Measurements from ENCODE around the gene CARMIL1.
A peak's percentile ranks its signal among the peaks of the same experiment; 100 is the strongest.
"Not testable (repeated sequence)": the region's sequence is repeated elsewhere in the genome, so short reads cannot be mapped to it uniquely, and the experiment has no call there.

The CARMIL1 gene

GRCh38 chr6:25414755-25415154 is 135.6 kb downstream of the CARMIL1 start:
- DNase-seq, result no peak

DNA sequence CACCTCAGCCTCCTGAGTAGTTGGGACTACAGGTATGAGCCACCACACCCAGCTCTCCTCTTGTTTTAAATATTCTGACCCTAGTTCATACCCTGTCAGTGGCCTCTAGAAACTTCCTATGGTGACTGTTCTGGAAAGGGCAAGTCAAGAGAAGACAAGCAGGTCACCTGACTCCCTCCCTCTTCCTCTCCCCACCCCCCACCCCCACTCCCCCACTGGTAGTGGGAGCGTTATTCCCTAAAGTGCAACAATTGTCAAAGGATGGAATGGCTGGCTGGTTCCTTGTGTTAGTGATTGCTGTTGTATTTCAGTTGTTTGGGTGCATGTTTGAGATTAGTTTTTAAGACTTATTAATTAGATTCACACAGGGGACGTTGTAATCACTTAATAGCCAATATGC is 136.1 kb downstream of the CARMIL1 start:
- DNase-seq, result no peak

DNA sequence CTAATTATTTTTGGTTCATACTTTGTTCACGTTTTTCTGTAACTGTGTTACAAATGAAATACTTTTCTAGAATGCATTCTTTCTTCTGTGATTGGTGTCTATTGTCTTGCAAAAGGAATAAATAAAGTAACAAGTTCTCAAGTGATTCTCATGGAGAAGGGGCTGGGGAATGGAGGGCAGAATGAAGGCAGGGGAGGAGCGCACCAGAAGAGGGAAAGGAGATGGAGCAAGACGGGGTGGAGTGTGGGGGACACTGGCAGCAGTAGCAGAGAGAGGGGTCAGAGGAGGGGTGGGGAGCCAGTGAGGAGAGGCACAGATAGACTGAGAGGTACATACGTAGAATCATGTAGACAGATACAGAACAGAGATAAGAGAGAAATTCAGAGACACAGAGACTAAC is 136.5 kb downstream of the CARMIL1 start:
- no peak for DNase-seq

DNA sequence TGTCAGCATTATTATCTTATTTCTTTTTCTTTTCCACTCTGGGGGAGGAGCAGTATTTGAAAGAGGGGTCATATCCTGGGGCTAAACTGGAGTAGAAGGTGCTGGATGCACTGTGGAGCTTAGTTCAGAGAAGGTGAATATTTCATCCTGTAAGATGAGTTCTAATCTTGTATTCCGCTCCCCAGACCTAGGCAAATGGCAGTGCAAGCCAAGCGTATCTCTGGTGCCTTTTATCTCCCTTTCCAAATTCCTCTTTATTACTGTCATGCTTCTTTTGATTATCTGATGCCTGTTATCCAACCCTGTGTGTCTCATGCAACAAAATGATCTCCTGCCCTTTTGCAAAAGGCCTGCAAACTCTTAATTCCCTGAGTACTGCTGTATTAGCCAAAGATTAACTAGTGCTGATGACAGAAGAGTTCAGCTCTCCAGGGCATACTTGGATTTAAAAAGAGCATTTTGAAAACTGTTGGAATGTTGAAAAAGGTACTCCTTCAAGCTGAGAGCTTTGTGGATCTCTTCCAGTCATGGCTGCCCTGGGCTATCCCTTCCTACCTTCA is 138.0 kb downstream of the CARMIL1 start:
- DNase-seq, result no peak

DNA sequence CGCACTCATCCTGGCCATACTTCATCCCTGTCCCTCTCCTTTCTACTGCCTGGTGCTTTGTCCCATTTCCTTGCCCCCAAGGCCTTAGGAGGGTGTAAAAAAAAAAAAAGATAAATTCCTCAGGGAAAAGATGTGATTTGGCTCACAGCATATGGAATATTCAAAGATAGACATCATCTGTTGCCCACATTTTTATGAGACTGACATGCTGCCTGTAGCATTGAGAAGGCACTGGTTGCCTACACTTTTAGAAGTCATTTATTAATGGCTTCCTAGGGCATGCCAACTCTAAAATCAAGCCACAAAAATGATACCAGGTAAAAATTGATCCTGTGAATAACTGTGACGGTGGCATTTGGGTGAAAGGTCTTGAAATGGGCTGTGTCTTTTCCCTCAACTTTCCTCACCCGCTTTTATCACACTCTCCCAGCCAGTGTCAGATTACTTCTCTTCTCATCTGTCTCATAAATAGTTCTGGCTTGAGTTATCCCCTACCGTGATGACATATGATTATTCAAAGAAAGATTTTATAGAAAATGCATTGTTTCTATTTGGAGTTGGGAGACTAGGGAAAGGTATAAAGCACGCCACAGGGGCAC is 139.4 kb downstream of the CARMIL1 start:
- no peak for DNase-seq

DNA sequence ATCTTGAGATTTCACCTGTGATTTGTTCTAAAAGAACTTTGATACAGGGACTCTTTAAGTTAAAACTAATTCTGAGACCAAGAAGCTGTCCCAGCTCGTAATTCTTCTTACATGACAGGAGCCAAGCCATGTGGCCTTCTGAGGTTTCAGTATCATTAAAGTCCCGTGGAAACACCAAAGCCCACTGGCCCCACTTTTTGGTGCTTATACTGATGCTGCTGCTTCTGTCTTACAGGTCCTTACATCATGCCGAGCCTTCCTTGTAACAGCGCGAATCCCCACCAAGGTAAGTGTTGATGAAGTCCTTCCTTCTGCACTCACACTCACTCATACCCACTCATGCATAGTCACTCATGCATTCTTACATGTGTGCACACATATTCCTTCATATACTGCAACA is 140.7 kb downstream of the CARMIL1 start:
- no peak for DNase-seq

DNA sequence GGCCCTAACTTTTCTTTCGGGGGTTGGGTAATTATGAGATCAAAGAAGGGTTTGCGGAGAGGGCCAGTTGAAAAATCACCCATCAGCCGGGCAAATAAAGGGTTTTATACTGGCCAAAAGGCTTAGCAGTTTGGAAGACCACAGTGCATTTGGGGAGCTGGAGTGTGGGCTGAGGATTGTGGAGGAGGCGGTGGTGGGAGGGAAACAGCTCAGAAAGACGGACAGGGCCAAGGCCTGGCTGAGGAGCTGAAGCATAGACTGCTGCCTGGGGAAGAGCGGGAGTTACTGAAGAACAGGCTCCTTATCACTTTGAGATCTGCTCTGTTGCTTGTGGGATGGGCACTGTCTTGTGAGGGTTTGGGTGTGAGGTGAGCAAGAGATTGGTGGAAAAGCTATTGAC is 144.2 kb downstream of the CARMIL1 start:
- no peak for DNase-seq

DNA sequence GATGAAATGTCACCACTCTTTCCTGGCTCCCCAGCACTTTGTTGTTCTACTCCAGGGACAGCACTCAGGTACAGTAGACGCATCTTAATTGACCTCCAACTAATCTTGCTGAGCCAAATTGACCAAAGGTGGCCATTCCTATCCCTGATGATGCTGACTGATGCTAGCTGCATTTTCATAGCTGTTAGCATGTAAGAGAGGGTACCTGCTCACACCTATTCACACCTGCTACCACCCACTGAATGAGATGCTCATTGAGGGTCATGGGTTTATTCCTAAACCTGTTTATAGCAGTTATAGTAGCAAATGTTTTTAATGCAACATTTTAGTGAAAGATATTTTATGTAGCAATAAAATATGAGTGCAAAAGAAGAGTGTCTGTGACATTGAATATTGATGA is 145.1 kb downstream of the CARMIL1 start:
- no peak for DNase-seq

- no peak for DNase-seq
These were observed 148.4 kb downstream of the CARMIL1 start for GRCh38 chr6:25427549-25427948.

DNA sequence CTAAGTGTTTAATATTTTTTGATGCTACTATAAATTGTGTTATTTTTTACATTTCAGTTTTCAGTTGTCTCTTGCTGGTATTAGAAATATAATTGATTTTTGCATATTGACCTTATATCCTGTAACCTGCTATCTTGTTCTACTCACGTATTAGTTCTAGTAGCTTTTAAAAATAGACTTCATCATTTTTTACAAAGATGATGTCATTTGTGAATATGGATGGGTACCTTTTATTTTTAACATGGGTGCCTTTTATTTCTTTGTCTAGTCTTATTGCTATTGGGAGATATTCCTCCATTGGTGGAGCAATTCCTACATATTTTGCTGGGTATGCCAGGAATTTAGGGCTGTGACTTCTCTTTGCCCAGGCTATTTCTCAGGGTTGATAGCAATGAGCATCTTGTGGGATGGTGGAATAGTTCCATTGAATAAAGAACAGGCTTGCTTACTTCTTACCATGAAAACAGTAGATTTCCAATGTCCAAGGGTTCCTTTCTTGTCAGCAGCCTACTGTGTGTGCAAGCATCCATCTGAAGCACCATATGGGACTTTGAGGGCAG is 149.7 kb downstream of the CARMIL1 start:
- no peak for DNase-seq

GRCh38 chr6:25431306-25431974 is 152.3 kb downstream of the CARMIL1 start:
- DNase-seq, result no peak

GRCh38 chr6:25431975-25432307 is 152.8 kb downstream of the CARMIL1 start:
- DNase-seq, result no peak

- DNase-seq, result no peak
These were observed 155.7 kb downstream of the CARMIL1 start for GRCh38 chr6:25434921-25435320.

- no peak for DNase-seq
These were observed 156.3 kb downstream of the CARMIL1 start for GRCh38 chr6:25435416-25435985.

DNA sequence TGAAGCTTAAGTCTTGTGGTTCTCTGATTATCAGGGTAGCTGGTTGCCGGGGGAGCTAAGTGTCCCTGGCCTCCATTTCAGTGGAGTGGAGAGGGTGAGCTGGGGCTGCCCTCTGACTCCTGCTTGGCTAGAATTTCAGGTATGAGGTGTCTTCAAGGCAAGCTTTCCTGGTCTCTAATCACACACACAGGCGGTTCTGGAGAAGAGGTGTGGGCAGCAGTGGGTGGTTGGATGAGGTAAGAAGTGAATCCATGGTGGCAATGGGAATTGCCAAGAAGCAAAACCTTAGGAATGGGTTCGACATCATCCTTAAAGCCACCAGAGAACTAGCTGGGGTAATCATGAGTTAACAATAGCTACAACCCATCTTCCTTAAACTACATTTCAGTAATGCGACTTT is 157.6 kb downstream of the CARMIL1 start:
- DNase-seq, result no peak

GRCh38 chr6:25439368-25439767 is 160.2 kb downstream of the CARMIL1 start:
- DNase-seq, result no peak

DNA sequence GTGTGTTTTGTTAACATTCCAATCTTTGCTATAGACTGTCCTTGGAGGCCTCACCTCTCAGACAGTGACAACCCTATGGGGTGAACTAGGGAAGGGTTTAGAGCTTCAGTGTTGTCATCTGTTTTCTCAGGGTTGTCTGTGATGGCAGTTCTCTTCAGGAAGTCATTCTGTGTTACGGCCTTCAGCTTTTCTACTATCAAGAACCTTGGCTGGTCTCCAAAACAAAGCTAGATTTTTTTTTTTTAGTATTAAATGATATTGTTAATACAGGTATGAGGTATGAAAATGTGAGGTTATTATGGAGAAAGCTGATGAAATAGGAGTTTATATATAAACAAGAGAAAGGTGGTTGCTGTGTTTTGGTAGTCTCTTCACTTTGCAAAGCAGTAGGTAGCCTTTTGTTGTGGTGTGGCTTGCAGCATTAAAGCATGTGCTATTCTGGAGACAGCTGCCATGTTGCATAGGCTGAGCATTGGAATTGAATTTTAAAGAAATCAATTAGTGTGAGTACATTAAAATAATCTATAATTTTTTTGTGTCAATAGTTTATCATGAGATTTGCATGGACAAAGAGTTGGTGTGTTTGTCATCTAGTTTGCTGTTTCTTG is 162.6 kb downstream of the CARMIL1 start:
- no peak for DNase-seq

GRCh38 chr6:25442898-25443297 is 163.7 kb downstream of the CARMIL1 start:
- DNase-seq, result no peak

DNA sequence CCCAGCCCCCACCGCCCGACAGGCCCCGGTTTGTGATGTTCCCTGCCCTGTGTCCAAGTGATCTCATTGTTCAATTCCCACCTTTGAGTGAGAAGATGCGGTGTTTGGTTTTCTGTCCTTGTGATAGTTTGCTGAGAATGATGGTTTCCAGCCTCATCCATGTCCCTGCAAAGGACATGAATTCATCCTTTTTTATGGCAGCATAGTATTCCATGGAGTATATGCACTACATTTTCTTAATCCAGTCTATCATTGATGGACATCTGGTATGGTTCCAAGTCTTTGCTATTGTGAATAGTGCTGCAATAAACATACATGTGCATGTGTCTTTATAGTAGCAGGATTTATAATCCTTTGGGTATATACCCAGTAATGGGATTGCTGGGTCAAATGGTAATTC is 165.3 kb downstream of the CARMIL1 start:
- DNase-seq, result not testable (repeated sequence)

DNA sequence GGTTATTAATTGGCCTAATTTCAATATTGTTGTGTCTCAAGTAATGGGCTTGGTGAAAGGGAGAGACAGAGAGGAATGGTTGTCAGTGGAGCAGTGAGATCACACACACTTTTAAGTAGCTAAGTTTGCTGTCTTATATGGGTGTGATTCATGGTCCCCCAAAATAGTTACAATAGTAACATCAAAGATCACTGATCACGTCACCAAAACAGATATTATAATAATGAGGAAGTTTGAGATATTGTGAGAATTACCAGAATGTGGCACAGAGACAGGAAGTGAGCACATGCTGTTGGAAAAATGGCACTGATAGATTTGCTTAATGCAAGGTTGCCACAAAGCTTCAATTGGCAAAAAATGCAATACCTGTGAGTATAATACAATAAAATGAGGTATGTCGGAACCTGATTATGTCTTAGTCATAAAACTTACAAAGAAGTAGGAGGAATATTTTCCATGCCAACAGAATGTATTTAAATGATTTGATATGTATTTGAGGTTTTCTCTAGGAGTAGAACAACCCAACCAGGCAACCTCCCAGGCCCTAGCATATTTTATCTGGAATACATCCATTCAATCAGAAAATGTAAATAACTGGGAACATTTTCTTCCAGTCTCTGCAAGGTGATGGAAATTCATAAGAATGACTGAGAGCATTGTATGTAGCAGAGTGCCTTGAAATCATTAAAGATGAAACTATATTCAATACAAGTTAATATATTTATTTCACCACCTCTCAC is 167.8 kb downstream of the CARMIL1 start:
- DNase-seq, result no peak

- no peak for DNase-seq
These were observed 168.4 kb downstream of the CARMIL1 start for GRCh38 chr6:25447570-25447929.

GRCh38 chr6:25448965-25449538 is 169.9 kb downstream of the CARMIL1 start:
- no peak for DNase-seq

DNA sequence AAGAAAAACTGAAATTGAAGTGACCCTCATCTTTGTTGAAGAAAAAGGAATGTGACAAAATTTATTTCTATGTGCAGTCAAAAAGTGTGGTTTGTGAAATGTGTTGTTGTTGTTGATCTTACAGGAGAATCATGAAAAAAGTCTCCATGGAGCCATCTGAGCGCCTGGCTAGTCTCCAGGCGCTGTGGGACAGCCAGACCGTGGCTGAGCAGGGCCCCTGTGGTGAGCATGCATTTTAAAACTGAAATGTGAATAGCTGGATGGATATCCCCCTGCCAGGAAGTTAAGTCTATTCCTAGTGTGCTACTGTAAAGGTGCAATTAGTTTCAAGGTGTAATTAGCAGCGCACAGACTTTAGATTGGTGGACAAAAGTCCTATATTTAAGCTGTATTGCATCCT is 170.6 kb downstream of the CARMIL1 start:
- DNase-seq, result peak; percentile 33
